ENCODE results near the gene ASTN2.

The ASTN2 gene

GRCh38 chr9:117435630-117436261 lies 20.9 kb upstream of the ASTN2 start:
- DNase-seq (ENCODE audit: low read depth) = no peak
- no peak overlapping the region for H3K4me3 ChIP-seq (ENCODE audit: low read depth, low read length)
- TF ChIP-seq, protein P1, sequence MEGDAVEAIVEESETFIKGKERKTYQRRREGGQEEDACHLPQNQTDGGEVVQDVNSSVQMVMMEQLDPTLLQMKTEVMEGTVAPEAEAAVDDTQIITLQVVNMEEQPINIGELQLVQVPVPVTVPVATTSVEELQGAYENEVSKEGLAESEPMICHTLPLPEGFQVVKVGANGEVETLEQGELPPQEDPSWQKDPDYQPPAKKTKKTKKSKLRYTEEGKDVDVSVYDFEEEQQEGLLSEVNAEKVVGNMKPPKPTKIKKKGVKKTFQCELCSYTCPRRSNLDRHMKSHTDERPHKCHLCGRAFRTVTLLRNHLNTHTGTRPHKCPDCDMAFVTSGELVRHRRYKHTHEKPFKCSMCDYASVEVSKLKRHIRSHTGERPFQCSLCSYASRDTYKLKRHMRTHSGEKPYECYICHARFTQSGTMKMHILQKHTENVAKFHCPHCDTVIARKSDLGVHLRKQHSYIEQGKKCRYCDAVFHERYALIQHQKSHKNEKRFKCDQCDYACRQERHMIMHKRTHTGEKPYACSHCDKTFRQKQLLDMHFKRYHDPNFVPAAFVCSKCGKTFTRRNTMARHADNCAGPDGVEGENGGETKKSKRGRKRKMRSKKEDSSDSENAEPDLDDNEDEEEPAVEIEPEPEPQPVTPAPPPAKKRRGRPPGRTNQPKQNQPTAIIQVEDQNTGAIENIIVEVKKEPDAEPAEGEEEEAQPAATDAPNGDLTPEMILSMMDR (IDR thresholded peaks at IDR 0.05; ENCODE audit: low read depth, low read length, missing control alignments) = no peak

DNA sequence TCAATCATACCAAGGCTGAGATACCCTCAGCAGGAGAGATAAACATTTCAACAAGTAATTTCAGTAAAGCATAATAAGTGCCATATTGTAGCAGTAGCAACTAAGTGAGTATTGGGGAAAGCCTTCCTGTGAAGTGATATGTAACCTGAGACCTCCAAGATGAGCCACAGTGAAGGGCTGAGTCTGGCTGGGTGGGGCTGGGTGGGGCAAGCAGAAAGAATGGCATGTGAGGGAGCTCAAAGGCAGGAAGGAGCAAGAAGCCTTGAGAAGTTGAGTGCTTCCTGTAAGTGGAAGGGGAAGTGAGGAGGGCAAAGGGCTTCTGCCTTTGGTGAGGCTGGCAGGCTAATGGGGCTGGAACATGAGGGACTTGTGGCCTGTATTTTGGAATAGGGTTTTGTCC lies 19.7 kb upstream of the ASTN2 start:
- no peak overlapping the region for H3K4me3 ChIP-seq (ENCODE audit: low read depth, low read length)
- TF ChIP-seq, protein P1 (IDR thresholded peaks at IDR 0.05; ENCODE audit: low read depth, low read length, missing control alignments) = no peak
- no peak for DNase-seq (ENCODE audit: low read depth)

DNA sequence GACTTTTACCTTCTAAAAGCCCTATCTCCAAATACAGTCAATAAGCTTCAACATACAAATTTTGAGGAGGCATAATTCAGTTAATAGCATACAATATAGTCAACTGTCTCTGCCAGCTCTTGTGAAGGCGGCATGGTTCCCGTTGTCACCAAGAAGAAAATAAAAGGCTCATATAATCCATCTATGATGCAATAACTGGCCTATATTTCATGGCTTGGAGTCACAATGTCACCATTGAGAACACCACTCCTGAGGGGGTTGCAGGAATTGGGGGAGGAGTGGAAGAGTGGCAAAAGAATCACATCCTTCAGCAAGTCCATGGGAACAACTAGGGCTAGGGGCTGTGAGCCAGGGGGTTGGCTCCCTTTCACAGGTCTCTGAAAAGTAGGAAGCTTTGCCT lies 16.0 kb upstream of the ASTN2 start:
- DNase-seq (ENCODE audit: low read depth) = no peak
- no peak overlapping the region for H3K4me3 ChIP-seq (ENCODE audit: low read depth, low read length)
- TF ChIP-seq, protein P1 (IDR thresholded peaks at IDR 0.05; ENCODE audit: low read depth, low read length, missing control alignments) = no peak

GRCh38 chr9:117427357-117427913 lies 12.6 kb upstream of the ASTN2 start:
- DNase-seq (ENCODE audit: low read depth) = no peak
- TF ChIP-seq, protein P1 (IDR thresholded peaks at IDR 0.05; ENCODE audit: low read depth, low read length, missing control alignments) = no peak
- no peak overlapping the region for H3K4me3 ChIP-seq (ENCODE audit: low read depth, low read length)

DNA sequence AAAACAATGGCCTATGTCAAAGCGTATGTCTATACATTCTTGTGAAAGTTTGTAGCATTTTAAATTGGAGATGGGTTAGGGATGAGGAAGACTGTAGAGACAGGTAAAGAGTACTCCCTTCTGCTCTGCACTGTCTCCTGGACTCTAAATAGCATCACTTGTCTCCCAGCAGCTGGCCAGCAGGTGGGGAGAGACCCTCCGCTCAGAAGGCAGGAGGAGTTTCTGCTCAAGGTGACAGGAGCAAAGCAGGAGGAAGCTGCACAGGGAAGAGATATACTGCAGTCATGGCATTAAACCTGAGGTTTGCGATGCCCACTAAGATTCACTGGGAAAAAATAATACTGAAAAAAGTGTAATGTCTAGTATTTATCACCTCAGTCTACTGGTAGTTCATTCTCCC lies 10.7 kb upstream of the ASTN2 start:
- TF ChIP-seq, protein P1 (IDR thresholded peaks at IDR 0.05; ENCODE audit: low read depth, low read length, missing control alignments) = no peak
- DNase-seq (ENCODE audit: low read depth) = no peak
- no peak overlapping the region for H3K4me3 ChIP-seq (ENCODE audit: low read depth, low read length)

DNA sequence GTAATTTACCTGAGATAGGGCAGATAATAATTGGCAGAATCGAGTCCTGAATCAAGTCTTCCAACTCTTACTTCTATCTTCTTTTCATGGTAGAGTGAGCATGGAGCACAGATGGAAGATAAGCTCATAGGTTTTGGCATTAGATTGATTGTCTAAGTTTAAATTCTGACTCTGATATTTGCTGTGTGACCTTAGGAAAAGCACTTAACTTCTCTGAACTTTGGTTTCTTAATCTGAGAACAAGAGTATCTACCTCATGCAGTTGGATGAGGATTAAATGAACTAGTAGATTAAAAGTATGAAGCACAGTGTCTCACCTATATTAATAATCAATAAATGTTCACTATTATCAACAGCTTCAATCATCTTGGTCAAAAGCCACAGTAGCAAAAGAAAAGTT lies 9.4 kb upstream of the ASTN2 start:
- H3K4me3 ChIP-seq (ENCODE audit: low read depth, low read length) = no peak overlapping the region
- no peak for DNase-seq (ENCODE audit: low read depth)
- TF ChIP-seq, protein P1 (IDR thresholded peaks at IDR 0.05; ENCODE audit: low read depth, low read length, missing control alignments) = no peak

DNA sequence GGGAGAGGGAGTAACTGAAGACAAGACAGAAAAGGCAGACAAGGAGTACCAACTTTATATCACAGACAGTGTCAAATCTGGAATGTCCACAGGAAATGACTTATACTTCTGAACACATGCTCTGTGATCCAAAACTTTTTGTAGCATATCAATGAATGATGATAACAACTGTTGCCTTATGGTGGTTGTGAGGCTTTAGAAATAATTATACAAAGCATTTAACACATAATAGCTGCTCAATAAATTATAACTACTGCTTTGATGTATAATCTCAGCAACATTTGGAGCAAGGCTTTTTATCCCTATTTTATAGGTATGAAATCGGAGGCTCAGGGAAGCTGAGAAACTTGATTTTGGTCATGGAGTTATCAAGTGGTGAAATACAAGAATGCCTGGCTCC lies 3.3 kb upstream of the ASTN2 start:
- no peak for DNase-seq (ENCODE audit: low read depth)
- TF ChIP-seq, protein P1 (IDR thresholded peaks at IDR 0.05; ENCODE audit: low read depth, low read length, missing control alignments) = no peak

More for the DNA sequence above, 3.3 kb upstream of the ASTN2 start:
- H3K4me3 ChIP-seq (ENCODE audit: low read depth, low read length) = no peak overlapping the region

All from GM12864 (cell line).